GM04504 (cell line): Measurements from ENCODE around the gene SLC26A6.

Experiments used
- DNase-seq: peaks from one replicate; pipeline ENCODE4 v3.0.0-alpha.2; 2012; ENCODE audit warnings: low read depth

Gene SLC26A6, protein sequence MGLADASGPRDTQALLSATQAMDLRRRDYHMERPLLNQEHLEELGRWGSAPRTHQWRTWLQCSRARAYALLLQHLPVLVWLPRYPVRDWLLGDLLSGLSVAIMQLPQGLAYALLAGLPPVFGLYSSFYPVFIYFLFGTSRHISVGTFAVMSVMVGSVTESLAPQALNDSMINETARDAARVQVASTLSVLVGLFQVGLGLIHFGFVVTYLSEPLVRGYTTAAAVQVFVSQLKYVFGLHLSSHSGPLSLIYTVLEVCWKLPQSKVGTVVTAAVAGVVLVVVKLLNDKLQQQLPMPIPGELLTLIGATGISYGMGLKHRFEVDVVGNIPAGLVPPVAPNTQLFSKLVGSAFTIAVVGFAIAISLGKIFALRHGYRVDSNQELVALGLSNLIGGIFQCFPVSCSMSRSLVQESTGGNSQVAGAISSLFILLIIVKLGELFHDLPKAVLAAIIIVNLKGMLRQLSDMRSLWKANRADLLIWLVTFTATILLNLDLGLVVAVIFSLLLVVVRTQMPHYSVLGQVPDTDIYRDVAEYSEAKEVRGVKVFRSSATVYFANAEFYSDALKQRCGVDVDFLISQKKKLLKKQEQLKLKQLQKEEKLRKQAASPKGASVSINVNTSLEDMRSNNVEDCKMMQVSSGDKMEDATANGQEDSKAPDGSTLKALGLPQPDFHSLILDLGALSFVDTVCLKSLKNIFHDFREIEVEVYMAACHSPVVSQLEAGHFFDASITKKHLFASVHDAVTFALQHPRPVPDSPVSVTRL

DNA sequence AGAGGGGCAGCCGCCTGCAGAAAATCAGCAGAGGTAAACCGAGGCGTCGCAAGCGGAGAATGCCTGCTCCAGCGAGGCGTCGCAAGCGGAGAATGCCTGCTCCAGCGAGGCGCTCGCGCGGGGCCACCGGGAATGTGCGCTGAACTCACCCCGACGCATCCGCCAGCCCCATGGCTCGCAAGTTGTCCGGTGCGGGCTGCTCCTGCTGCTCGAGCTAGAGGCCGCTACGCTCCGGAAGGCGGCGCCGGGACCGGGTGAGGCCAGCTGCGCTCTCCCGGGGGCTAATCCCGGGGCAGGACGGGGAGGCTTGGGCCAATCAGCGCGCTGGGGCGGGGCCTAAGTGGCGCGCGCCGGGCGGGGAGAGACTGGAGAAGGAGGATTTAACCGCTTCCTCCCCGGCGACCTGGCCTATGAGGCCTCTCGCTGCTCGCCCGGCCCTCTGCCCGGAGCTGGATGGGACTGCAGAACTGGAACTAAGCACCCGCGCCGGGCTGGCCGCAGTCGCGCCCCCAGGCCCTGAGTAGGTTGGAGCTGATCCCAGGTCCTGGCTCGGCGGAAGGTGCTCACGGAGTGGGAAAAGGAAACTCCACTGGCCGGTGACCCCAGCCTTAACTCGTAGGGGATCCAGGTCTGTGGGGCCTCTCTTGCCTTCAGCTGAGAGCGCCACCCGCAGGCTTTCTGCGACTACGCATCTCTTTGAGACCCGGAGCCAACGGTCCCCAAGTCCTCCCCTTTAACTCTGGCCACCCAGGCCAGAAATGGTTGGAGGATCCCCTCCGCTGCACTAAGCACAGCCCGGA lies at the start of gene SLC26A6:
Gene SLC26A6, minus strand, starts transcription at position 240 of the 800 bp plus-strand sequence. Its CDS starts 68 bp downstream, at position 172.
- peak; percentile 91 for DNase-seq

DNA sequence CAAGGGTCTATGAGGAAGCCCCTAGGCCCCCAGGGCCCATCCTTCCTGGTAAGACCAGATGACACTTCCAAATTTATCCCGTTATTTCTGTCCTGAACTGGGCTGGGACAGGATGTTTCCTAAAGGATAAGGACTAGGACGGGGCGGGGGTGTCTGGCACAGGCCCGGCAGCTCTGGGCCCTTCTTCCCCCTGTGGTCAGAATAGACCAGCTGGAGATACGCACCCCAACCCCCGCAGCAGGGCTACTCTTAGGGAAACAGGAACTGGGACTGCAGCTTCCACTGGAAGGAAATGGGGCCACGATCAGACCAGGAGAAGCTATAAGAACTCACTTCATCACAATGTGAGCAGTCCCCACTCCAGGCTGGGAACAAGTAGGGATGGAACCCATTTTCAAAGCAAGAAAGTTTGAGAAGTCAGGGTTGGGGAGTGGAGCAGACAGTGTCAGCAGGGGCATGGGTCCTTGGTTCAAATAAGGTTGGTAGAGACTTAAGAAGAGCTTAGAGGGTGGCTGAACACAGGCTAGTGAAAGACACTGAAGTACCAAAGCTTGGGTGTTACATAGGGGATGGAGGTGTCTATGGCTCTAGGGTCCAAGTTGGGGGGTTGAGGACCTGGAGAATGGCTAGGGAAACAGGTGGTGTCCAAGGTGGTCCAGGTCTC lies 49.4 kb upstream of the SLC26A6 start:
- DNase-seq = no peak

DNA sequence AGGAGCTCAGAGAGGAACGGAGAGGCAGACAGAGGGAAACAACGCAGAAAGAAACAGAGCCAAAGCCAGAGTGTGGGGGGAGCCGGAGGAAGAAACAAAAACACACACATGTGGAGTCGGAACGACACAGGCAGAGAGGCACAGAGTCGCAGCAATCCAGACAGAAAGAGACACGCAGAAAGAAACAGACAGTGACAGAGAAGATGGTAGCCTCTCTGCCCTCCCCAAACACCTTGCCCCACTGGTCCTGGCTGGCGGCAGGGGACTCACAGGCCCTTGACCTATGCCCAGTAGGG lies 48.7 kb upstream of the SLC26A6 start:
- DNase-seq = no peak

DNA sequence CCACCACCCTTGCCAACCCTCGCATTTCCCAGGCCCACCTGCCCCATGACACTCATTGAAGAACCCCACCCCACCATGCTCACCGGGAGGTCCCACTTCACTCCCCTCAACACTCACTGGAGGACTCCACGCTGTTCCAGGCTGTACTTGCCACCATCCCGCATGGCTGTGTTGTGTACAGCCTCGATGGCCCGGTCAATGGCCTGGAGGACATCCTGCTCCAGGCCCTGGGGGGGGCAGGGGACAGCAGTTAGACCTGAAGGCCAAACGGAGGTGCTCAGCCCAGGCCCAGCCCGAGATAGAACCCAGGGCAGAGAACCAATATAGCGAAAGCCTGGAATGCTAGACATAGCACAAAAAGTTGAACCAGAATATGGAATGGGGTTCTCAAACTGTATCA lies 47.5 kb upstream of the SLC26A6 start:
- DNase-seq = no peak

DNA sequence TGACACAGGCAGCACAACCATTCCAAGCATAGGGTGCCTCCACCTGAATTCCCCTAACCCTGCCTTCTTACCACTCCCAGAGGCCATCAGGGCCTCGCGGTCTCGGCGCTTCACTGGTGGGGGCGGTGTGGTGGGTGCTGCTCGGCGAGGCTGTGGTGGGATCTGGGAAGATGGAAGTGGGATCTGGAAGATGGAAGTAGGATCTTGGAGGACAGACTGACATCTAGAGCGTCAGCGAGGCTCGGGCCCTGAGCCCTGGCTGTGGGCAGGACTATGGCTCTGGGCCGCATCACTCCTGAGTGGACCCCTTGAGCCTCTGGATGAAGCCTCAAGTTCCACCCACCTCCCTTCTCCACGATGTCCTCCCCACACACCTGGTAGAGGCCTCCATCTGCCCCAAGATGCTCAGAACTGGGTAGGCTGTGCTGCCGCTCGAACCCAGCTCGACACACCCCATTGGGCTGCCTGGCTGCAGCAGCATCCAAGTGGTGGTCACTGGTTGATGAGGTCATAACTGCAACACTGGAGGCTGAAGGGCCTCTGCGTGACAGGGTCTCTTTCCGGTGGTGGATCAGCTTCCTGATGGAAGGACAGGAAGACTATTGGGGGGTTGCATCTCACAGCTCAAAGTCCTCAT lies 46.8 kb upstream of the SLC26A6 start:
- DNase-seq = no peak

DNA sequence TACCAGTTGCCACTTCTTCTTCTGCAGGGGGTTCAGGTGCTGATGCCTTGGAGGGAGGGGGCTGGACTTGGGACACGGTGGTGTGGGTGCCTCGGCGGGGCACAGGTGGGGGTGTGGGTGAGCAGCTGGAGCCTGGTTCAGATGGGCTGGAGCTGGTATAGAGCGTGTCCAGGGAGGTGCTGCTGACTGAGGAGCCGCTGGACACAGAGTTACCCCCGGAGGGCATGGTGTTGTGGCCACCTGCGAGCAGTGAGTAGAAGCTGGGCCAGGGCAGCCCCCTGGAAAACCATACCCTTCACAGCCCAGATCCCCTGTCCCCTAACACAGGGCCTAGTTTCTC lies 46.2 kb upstream of the SLC26A6 start:
- DNase-seq = no peak

DNA sequence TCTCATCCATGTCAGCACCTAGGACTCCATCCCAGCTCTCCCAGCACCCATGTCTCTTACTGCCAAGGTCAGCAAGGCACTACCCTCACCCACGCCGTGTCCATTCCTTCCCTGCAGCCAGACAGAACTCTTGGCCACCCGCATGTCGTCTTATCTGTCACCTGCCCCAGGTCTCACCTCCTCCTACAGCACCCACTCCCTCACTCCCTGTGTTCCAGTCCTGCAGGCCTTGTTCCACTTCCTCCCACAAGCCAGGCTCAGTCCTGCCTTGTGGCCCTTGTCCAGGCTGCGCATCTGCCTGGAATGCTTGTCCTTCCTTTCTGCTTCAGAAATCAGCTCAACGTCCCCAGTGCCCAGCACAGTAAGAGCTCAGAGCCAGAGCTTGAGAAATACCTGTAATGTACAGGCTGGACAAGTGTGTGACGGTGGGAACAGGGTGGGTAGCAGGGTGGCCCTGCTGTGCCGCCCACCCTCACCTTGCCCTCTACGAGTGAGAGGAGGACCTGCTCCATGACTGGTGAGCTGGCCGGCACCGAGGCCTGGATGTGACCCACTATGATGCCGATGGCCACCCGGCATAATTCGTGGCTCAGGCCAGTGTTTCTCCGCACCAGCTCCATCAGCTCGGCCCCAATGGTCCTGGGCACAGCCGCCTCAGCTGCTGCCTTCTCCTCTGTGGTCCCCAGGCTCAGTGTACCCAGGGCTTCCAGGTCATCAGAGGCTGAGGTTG lies 45.7 kb upstream of the SLC26A6 start:
- DNase-seq = no peak

DNA sequence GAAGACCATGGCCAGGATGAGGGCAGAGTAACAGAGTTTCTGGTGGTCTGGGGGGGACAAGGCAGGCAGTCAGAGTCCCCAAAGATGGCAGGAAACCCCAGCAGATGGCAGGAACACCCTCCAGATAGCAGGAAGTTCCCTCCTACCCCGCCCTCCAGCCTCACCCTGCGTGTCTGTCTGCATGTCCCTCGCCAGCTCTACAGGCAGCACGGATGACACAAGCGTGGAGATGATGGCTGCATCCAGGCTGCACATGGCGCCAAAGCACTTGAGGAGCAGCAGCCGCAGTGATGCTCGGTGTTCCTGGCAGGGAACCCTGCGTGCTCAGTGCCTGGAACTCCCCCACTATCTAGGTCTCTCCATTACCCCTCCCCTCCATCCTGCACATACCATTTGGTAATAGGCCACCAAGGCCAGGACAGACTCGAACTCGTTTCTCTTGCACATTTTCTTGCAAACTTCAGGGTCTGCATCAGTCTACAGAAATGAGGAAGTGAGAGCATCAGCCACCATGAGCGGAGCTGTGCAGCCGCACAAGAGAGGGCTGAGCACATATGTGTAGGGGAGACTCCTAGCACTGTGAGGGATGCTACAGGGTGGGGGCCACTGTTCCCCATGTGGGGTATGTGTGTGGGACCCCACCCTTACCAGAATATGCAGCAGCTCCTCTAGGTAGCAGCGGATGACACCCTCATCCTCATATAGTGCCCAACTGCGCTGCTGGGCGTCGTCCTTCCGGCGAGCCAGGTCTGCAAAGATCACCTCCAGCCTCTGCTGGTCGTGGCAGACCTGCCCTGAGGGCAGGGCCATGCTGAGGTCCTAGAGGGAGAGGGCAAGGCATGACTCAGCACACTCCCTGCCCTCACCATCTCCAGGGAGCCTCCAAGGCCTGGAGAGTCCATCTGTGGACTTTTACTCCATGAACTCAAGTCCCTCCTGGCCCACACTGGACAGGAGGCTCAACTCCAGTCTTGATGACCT lies 44.4 kb upstream of the SLC26A6 start:
- no peak for DNase-seq

DNA sequence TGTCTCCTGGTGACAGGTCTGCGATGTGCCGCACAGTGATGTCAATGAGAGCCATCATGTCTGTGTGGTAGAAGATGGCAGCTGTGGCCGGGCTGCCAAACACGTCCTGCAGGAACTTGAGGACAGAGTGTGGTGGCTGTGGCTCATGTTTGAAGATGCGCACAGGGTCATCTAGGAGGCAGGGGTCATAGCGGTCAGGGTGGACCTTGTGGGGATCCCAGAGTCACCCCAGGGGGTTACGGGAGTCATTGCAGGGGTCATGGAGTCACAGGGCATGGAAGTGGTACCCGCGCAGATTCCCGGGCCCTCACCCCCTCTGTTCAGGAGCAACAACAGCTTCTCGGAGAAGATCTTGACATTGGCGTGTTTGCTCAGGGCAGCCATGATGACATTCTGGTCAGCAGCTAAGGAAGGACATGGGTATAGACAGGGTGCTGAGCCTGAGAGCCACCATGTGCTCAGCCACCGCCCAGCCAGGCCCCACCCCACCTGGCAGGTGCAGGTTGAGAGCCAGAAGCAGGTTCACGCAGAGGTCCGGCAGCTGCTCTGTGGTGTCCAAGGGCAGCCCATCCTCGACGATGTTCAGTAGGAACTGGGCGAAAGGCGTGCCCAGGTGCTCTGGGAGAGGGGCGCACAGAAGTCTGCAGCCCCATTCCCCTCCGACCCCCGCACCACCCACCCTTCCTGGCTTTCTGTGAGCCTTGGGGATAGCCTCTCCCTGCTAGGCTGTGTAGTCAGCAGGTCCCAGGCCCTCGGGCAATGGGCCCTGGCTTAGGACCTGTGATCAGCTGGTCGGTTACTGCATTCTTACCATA lies 43.5 kb upstream of the SLC26A6 start:
- DNase-seq = no peak

DNA sequence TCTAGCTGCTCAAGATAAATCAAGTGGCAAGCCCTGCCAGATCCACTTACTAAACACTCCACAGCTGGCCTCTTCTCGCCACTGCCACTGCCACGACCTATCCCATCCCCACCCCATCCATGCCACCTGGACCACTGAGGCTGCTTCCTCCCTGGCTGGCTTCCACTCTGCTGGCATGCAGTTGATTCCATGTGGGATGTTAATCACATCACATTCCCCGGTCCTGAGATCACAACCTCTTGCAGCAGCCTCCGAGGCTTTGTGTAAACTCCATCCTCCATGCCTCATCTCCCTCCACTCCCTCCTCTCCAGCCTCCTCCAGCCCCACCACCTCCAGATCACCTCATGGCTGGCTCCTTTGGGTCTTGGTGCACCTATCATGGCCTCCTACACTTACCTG lies 42.8 kb upstream of the SLC26A6 start:
- DNase-seq = no peak

DNA sequence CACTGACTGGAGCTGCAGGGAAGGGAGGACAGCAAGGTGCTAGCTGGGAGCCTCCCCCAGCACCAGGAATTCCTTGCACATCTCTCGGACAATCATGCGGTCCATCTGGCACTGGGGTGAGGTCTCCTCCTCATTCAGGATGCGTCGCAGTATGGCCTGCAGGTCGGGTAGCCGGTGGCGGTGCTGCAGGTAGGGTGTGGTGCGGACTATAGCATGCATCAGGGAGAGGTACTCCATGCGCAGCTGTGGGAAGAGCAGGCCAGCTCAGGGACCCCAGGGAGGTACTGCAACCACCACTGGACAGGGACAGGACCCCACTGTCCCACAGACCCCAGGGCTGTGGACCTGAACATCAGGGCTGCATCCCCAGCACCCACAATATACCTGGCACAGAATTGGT lies 39.2 kb upstream of the SLC26A6 start:
- DNase-seq = no peak

DNA sequence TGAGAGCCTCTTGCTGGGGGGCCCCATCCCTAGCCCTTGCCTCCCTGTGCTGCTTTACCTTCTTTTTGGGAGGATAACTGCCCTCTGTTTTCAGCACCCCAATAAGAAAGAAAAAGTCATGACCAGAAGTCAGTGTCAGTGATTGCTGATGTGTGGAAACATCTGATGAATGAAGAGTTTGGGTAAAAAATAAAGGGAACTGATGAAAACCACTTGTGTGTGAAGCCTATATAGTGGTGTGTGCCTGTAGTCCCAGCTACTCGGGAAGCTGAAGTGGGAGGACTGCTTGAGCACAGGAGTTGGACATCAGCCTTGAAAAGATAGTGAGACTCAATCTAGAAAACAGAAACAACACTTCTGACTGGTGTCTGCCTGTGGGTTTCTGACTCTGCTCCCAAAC lies 37.3 kb upstream of the SLC26A6 start:
- DNase-seq = no peak

DNA sequence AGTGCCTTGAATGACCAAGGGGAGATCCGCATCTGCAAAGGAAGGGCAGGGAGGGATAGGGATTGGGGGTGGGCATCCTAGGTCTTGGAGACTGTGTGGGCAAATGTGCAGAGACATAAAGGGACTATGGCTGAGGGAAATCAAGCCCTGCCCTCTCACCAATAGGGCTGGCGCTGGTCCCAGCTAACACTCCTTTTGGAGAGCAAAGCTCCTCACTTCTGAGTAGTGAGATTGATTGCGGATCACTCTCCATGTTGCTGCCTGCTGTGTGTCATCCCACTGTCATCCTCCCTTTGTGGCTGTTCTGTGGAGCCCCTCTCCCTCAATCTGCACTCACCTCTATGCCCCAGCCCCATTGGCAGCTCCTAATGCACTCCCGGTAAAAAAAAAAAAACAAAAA lies 29.7 kb upstream of the SLC26A6 start:
- DNase-seq = no peak

DNA sequence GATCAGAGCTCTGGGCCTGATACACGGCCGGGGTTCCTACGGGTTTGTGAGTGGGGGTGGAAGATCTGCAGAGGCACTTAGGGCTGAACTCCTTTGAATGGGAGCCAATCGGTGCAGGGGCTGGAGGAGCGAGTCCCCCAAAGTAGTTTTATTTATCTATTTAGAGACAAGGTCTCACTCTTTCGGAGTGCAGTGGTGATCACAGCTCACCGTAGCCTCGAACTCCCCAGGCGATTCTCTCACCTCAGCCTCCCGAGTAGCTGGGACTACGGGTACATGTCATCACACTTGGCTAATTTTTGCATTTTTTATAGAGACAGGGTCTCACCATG lies 29.0 kb upstream of the SLC26A6 start:
- DNase-seq = no peak

DNA sequence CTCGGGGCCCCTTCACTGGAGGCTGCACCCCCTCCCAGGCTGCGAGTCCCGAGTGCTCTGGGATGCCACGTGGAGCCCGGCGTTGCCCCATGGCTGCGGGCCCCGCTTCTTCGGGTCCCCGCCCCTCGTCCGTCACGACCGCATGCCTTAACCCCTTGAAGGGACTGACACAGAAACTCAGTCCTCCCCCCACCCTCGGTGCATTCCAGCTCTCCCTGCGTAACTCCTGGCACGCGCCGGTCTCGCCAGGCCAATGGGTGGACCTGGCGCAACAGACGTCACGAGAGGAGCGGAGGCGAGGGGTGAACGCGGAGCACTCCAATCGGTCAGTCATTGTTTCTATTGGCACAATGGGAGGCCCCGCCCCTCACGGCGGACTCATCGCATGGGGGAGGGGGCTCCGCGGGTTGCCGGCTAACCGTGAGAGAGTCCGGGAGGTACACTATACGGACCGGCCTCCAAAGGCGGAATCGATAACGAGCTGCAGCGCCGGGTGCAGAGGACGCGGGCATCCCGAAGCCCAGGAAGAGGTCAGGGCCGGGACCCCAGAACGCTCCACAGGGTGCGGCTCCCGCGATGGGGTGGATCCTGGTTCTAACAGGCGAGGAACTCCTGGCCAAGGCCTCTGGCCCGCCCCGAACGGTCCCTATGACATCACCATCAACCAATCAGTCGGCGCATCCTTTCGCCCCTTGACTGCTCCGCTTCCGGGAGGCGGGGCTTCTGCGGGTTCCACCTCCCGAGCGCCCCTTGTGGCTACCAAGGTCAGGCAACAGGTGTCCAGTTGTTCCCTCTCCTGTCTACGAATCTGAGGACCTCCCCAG lies 28.4 kb upstream of the SLC26A6 start:
- DNase-seq = peak; percentile 97

DNA sequence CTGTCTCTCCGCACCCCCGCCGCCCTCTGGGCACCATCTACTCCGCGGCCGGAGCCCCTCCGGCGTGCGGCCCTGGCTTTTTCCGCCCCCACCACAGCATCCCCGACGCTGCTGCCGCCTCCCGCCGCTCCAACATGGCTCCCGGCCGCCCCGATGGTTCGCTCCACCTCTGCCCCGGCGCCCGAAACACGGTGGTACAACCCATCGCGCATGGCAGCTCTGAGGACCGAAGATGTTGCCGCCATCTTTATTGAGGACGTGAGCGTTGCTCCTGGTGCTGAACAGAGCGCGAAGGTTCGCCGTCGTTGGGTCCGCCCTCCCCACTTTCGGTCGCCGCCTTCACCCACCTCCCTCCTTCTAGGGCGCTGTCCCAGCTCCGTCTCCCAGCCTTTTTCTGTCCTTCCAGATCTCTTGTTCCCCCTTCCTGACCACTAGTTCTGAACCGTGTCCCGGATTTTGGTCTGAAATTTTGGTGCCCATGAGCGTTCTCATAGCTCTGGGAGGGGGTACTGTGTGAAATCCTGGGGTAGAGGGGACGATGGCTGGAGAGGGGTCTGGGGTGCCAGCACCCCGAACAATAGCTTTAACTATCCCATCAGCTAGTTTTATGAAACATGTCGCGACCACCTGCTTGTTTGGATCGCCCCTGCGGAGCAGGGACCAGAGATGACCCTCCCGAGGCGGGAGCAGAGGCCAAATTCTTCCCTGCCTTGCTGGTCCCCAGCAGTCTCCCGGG lies 27.7 kb upstream of the SLC26A6 start, which contains the start of gene CELSR3:
Gene CELSR3, minus strand, starts transcription at position 134 of the 736 bp plus-strand sequence. CDS start 252 bp downstream, outside the sequence.
- peak; percentile 81 for DNase-seq

DNA sequence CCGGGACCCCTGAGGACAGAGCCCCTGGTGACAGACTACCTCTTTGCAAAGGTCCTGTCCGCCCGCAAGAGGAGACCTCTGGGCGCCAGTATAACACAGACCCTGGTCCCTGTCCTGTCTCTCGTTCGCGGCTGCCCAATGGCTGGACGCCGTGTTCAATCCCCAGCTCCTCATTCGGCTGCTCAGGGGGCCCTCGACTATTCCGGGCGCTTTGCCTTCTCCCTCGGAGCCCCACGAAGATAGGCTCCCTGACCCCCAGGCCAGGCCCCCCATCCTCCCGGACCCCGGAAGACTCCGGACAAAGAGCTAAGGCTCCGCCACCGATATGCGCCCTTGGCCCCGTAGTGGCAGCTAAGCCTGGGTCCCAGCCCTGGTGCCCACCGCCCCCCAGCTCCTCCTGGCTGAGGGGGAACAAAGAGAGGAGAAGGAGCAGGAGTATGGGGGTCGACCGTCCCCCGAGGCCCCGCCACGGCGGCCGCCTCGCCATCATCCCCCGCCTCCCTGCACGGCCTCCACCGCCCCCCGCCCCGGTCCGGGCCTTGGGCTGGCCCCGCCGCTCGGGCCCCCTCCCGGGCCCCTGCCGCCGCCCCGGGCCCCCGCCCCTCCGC lies 27.0 kb upstream of the SLC26A6 start:
- no peak for DNase-seq
